ENCODE measurements around the gene BIVM.

BIVM gene

DNA sequence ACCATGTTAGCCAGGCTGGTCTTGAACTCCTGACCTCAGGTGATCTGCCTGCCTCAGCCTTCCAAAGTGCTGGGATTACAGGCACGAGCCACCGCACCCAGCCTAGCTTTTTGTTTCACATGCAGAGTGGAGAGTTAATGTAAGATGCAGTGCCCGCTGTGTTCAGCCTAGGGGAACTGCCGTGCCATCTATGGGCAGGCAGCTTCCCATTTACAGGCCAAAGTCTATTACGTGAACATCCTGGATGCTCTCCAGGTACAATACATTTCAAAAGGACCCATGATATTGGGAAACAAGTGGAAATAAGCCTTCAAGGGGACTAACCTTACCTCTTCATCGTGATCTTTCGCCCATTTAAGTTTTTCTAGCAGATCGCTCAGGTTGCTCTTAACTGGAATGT is 10.2 kb upstream of the BIVM start:
- no peak for DNase-seq

DNA sequence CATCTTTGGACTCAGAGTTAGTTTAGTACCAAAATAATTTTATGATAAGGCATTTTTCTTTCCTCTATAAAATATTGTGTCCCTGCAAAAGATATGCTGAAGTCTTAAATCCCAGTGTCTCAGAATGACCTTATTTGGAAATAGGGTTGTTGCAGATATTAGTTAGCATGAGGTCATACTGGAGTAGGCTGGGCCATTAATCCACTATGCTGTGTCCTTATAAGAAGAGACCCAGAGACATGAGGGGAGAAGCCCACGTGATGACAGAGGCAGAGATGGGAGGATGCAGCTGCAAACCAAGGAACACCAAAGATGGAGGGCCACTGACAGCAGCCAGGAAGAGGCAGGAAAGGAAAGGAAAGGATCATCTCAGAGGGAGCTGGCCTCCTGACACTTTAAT is 6.5 kb upstream of the BIVM start:
- no peak for DNase-seq

DNA sequence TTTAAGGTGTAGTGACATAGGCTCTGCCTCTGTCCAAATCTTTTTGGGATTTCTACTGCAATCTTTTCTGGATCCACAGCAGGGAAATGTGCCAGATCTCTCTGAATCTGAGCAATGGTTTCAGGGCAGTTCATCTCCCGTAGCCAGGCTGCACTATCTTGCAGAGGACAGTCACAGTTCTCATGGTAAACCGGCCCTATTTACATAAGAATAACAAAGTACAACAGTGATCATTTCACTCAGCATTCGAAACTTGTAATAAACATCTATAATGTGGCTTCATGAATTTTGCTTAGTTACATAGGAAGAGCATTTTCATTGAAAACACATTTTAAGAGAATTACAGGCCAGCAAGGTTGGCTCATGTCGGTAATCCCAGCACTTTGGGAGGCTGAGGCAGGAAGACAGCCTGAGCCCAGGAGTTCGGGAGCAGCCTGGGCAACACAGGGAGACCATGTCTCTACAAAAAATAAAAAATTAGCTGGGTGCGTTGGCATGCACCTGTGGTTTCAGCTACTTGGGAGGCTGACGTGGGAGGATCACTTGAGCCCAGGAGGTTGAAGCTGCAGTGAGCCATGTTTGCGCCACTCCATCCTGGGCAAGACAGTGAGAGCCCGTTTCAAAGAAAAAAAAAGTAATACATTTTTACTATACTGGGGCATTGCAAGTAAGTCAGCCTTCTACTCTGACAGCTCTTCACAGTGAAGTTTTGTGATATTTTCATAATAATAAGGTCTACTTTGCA is 5.1 kb upstream of the BIVM start:
- no peak for DNase-seq

DNA sequence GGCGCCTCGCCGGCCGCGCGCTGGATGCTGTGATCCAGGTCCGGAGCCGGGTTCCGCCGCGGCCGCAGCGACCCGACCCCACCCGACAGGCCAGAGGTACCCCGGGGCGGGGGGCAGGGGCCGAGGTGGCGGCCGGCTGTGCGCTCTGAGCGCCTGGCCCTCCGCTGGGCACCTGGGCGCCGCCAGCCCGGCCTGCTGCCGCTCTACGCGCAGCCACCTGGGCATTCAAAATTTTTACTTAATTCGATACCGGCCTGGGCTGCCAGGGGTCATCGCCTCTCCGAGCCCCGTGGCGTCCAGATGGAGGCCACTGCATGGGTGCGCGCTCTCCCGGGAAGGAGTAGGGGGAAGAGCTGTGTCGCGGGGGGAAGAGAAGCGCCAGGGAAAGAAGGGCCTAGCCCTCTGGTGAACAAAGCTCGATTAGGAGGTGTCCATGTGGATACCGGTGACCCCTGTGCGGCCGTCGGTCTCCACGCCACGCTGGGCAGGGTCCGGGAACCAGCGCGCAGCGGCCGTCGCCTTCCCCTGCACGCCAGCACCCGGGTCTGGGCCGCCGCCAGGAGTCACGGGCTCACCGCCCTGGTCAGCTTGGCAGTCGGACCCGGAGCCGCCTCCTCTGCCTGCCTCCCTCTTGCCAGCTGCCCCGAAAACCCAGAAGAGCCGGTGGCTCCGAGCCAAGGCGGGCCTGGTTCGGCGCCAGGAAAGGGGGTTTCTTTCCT is 666 bp downstream of the BIVM start:
- DNase-seq = peak in 1 of 2 donors; percentile 13

DNA sequence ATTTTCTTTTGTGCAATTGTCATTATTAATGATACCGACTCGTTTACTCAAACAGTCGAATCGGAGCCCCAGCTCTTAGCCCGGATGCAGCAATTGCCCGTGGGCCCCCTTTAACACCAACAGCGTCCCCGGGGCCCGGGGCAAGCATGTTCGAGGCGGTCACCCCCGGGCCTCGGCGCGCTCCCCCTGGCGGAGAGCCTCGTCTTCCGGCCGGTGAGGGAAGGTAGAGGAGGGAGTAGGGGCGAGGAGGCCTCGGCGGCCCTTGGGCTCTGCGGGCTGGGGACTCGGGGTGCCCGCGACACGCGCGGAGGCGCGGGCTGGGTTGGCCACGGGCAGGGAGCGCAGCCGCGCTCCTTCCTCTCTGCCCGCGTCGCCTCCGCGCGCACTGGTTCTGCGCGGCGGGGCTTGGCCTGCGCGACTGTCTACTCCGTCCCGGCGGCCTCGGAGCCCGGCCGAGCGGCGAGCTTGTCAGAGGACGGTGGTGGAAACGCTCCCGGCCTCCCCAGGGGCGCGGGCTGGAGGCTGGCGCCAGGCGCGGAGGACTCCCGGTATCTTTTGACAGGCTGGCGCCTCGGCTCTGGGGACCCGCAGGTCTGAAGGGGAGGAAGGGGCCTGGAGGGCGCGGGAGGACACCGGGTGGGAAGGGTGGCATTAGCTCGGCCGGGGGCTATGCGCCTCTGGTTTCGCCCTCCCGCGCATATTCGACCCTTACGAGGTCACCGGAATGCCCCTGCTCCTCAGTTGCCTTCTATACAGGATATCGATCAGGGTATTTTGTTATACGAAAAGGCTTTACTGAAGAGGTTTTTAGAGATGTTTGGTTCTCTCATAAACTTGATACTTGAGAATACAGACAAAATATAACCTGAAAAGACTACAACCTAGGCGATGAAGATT is 1.5 kb downstream of the BIVM start:
- DNase-seq = peak; percentile 79 to 82

DNA sequence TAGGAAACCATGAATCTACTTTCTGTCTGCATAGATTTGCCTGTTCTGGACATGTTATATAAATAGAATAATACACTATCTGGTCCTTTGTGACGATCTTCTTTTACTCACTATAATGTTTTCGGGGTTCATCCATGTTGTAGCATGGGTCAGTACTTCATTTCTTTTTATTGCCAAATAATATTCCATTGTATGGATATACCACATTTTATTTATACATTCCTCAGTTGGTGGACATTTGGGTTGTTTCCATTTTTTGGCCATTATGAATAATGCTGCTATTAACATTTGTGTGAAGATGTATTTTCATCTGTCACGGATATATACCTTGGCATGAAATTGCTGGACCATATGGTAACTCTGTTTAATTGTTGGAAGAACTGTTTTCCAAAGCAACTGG is 6.8 kb downstream of the BIVM start:
- DNase-seq = no peak

DNA sequence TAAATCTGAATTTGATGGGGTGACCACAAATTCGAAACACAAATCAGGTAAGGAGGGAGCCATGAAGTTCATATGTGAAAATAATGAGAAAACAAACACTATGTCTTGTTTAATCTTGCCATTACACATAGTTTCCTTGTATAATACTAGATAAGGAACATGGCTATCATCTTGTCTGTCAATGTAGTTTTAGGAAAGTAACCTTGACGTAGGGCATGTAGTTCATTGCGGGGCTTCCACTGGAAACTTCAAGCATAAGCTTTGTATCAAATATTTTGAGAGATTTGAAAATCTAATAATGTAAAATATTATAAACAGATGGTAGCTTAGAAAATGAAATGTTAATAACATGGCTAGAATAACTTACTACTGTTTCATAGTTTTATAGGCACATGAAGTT is 8.8 kb downstream of the BIVM start:
- DNase-seq = no peak

DNA sequence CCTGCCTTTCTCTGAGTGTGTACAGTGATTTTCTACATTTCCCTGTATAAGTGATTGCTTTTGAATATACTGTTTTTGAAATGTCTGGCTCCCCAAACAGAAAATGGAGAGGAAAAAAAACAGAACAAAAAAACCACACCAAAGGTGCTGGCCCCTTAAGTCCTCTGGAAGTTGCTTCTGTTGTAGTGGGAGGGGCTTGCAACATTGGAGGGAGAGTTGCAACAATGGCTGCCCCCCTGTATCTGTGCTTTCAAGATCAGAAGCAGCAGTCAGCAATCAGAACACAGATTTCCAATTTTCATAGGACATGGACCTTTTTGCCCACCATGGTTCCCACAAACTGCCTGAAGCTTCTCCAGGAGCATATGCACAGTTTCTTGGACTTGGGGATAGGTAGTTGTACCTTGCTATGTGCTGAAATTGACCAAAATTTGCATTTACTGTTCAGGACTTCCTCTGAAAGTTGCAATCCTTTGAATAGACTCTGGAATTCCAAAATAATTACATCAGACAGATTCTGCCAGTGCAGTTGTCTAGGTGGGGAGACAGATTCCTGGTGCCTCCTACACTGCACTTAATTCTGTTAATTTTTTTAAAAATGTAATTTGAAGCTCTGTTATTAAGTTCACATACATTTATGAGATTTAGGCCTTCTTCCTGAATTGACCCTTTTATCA is 13.8 kb downstream of the BIVM start:
- no peak for DNase-seq

DNA sequence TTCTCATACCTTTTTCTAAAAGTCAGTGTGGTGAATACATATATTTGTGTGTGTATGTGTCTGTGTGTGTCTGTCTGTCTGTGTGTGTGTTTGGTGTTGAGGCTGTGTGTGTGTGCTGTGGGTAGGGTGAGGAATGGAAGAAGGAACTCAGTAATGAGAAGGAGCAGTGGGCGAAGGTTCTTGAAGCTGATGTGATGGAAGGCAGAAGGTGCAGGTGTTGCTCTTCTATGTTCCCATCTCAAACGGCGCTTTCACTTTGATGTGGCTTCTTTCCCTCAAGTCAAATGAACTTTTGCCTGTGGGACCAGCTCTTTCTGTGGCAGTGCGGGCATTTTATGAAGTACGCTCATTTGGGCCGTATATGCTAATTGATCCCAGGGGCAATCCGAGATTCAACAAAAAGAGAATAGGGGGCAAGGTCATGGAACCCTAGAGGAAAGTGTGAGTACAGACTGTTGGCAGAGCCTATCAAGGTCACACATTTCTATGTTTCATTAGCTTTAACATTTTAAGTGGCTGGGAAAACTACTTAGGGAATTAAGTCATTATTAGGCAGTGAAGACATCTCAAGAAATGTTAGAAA is 15.2 kb downstream of the BIVM start:
- no peak for DNase-seq

DNA sequence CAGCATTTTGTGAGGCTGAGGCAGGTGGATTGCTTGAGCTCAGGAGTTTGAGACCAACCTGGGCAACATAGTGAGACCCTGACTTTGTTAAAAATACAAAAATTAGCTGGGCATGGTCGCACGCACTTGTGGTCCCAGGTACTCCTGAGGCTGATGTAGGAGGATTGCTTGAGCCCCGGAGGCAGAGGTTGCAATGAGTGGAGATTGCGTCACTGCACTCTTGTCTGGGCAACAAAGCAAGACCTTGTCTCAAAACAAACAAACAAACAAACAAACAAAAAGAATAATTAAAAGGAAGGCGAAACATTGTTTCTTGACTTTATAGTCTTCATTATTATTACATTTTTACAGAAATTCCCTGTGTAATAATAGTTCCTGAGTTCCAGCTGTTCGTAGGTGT is 15.9 kb downstream of the BIVM start:
- no peak for DNase-seq

DNA sequence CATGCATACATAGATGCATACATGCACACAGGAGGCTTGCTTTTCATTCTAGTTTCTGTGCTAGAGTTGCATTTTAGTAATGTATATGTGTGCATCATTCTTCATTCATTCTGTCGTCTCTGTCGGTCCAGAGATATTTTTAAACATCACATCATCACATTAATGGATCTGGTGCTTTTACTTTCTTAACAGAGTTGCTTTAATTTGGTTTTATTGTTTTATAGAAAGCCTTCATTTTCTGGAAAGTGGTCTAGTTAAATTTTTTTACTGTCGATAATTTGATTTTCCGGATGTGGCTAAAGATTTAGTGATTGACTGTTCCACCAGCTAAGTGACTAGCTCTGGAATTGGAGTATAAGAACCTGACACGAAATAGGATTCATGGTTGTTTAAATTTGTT is 16.9 kb downstream of the BIVM start:
- no peak for DNase-seq

DNA sequence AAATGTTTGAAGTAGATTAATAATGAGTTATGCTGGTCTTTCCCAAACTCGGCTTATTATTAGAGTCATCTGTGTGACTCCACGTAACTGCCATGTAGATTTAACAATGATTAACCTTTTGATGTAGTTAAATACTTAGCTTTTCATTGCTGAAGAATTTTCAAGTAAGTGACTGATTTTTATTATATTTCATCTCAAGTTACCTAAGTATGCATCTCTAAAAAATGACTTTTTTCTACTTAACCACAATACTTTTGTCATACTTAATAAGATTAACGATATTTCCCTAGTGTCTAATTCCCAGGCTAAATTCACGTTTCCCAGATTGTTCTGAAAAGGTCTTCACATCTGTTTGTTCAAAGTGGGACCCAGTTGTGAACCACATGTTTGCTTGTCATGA is 17.8 kb downstream of the BIVM start:
- DNase-seq = no peak

DNA sequence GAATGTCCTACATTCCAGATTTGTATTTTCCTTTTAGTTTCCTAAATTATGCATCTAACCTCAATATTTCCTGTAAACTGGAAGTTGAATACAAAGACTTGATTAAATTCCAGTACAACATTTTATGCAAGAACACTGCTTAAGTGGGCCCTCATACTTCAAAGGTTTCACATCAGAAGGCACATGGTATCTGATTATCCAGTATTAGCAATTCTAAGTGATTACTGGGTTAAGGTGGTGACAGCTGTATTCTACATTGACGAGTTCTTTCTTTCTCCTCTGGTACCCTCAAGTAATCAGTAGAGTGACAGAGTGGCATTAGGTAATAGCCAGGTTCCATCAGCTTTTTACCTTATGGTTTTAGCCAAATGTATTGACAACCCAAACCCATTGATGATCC is 18.3 kb downstream of the BIVM start:
- no peak for DNase-seq

DNA sequence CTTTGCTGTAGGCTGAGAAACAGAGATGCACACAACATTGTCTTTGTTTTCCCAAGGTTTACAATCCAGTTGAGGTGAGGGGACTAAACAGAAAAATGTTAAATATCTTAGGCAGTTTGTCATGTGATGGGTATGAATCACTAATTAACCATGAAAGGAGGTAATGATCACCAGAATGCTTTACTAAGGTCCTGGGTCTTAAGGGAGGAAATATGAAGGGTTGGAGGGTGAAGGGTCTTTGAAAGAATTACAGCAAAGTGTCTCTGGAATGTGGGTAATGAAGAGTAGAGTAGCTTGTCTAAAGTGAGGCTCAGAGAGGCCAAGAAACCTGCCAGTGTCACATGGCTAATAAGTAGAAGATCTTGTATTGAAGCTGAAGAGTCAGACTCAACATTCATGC is 19.0 kb downstream of the BIVM start:
- no peak for DNase-seq

DNA sequence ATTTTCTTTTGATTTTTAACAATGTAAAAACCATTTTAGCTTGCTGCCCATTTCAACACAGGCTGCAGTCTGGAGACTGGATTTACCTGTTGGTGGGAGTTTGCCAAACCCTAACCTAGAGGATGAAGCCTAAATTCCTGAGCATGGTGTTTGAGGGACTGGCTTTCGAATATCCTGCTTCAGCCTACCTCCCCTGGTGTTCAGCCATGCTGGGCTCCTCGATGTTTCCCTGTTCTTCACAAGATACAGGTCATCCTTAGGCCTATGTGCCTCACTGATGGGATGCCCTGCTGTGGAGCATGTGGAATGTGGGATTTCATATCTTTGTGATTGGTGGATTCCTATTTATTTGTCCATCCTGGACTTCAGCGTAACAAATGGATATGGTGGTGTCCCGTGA is 26.5 kb downstream of the BIVM start:
- DNase-seq = no peak

DNA sequence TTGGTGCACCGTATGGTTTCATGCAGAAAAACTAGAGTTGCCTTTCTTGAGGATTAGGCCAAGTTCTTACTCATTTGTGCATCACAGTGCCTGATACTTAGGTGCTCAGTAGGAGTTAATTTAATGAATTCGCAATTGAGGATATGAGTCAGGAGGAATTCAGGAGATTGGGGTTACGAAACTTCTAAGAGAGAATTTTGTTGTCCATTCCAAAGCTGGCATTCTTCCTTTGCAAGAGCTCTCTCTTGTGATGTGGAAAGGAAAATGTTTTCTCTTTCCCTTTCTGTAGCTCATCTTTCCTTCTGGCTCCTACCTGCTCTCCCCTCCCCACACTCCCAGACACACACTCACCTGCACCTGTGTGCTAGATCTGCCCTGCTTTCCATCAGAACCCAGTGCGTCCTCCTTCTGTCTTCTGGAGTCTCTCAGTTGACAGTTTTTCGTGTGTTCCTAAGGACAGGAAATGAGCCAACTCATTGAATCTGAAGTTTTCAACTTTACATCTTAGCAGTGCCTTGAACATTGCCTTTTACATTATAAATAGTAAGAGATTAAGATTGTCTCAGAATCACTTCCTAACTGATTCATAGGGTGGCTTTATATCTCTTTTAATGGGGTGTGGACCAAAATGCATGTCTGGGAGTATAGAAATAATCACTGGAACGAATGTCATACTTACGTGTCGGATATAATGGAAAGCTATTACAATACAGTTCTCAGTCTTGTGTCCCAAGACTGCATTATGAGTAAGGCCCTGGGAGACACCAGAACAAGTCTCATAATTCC is 27.2 kb downstream of the BIVM start:
- DNase-seq = no peak

DNA sequence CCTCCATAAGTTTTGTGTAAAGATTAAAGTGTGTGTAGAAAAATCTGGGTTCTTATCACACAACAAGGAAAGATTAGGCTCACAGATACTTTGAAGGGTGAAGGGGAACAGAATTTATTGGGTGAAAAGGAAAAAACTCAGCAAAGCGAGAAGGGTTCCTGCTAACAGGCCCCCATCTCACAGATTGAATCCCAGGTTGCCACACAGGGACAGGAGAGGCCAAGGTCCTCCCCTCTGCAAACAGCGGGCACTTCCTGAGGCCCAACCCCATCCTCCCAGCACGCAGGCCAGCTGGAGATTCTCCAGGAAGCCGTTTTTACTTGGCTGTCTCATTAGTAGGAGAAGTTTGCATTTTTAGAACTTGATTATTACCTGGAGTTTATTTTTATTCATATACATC is 31.7 kb downstream of the BIVM start:
- DNase-seq = no peak

DNA sequence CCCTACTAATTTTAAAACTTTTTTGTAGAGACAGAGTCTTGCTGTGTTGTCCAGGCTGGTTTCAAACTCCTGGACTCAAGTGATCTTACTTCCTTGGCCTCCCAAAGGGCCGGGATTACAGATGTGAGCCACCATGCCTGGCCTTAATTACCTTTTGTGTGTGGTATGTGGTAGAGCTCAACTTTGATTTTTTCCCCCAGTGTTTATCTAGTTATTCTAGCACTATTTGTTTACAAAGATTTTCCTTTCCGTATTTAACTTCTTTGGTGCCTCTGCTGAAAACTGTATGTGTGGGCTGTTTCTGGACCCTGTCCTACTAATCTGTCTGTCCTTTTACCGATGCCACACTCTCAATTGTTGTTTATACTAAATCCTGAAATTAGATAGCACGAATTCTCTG is 37.6 kb downstream of the BIVM start:
- DNase-seq = no peak

DNA sequence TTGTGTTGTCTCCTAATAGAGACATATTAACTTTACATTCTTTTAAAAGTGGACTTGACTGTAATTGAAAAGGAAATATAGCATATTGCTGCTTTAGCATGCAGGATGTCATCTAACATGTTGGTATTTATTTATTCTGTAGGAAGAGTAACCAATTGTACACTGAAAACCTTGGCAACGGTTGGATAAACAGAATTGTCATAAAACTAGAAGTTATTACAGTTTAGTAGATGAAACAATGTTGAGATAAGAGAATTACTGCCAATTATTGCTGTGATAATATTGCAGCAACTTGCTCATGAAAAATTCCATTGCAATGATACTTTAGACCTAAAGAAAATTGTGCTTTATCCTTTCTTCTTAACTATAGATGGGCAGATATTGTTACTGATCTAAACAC is 39.4 kb downstream of the BIVM start:
- DNase-seq = no peak

DNA sequence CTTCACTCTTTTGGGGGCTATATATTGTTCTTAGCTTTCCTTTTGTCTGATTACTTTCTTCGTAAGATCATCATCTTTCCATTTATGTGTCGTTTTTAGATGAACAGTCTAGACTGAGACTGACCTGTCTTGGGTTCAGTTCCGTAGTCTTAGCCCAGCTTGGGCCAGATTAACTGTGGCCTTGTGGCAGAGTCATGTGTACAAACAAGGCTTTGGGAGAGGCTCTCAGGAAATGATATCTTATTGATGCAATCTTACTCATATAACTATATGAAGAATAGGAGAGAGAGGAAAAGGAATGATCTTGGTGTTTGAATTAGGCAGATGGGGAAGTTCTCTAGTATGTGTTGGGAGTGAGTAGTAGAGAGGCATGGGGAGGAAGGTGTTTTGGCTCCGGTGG is 40.1 kb downstream of the BIVM start:
- no peak for DNase-seq

DNA sequence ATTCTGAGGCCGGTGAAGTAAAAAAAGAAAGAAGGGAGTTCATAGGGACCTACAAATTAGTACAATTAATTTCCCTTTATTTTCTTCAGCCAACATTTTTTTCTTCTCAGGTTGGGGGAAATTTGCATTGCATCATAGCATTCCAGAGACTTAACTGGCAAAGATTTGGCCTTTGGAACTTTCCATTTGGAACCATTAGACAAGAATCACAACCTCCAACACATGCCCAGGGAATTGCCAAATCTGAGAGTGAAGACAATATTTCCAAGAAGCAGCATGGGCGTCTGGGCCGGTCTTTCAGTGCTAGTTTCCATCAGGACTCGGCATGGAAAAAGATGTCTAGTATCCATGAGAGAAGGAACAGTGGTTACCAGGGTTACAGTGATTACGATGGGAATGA is 40.5 kb downstream of the BIVM start:
- no peak for DNase-seq

DNA sequence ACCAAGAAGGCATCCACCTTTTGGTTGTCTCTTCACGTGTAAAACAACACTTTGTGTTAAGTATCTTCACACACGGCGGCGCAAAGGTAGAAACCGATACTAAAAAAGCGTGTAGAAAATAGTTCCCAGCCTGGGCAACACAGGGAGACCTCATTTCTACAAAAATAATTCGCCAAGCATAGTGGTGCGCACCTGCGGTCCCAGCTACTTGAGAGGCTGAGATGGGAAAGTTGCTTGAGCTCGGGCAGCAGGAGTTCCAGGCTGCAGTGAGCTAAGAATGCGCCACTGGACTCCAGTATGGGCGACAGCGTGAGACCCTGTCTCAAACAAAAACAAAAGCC is 46.3 kb downstream of the BIVM start:
- DNase-seq = no peak

Data from stimulated activated CD4-positive, alpha-beta T cell treated with anti-CD3 and anti-CD28 coated beads, Interleukin-2, amount 100 ng/mL, for 48 hours (primary cell).